CD8-positive, alpha-beta memory T cell (primary cell): Measurements from ENCODE around the gene HDGFL3. TPM values are rescaled to one million over a fixed set of nuclear protein-coding genes. Genes with fewer than 3 reads are reported as not detected.

Experiments used
- CTCF ChIA-PET: fragments of 350-600 bp; sonication (Branson Sonifier 250); formaldehyde crosslinking; loops from one replicate; lab custom pipeline; 2021; ENCODE audit warnings: antibody characterized with exemption; lab: Charles Lee
- POLR2A ChIA-PET: fragments of 350-600 bp; sonication (Branson Sonifier 250); formaldehyde crosslinking; loops from one replicate; lab custom pipeline; 2021; ENCODE audit warnings: antibody characterized with exemption; lab: Charles Lee
- DNase-seq, 5 donors: peaks; one replicate each; pipeline versions ENCODE4 v3.0.0 to v3.0.0-alpha.2; 2020 to 2022; ENCODE audit warnings: mixed read lengths in 1 of 5
- H3K27ac ChIP-seq: one replicate; pipeline ENCODE4 v1.7.0; 2013; ENCODE audit warnings: low read depth, mild to moderate bottlenecking, low read length, moderate library complexity
- H3K27me3 ChIP-seq: 2 replicates; pipeline ENCODE4 v1.7.0; 2013; ENCODE audit warnings: low read length, mild to moderate bottlenecking; ENCODE audit not compliant: insufficient read depth, poor library complexity, severe bottlenecking
- H3K36me3 ChIP-seq: 2 replicates; pipeline ENCODE4 v1.7.0; 2013; ENCODE audit warnings: mild to moderate bottlenecking, low read length, moderate library complexity; ENCODE audit not compliant: insufficient read depth
- H3K4me1 ChIP-seq: 2 replicates; pipeline ENCODE4 v1.7.0; 2013; ENCODE audit warnings: mild to moderate bottlenecking, low read length, moderate library complexity; ENCODE audit not compliant: insufficient read depth
- H3K4me3 ChIP-seq: 2 replicates; pipeline ENCODE4 v1.7.0; 2013; ENCODE audit warnings: mild to moderate bottlenecking, low read length
- H3K9me3 ChIP-seq: 2 replicates; pipeline ENCODE4 v1.7.0; 2013; ENCODE audit warnings: mild to moderate bottlenecking, low read length
- H3K27ac Mint-ChIP-seq, 8 donors: one replicate each; pipeline ENCODE4 v1.8.0; 2020 to 2021; ENCODE audit warnings: mixed read lengths in 8 of 8, mild to moderate bottlenecking in 6 of 8, inconsistent platforms in 3 of 8, moderate library complexity in 3 of 8
- H3K27me3 Mint-ChIP-seq, 2 donors: one replicate each; pipeline ENCODE4 v1.8.0; 2020 to 2021; ENCODE audit warnings: mixed read lengths in 2 of 2, mild to moderate bottlenecking in 1 of 2, moderate library complexity in 1 of 2
- H3K36me3 Mint-ChIP-seq, 3 donors: one replicate each; pipeline ENCODE4 v1.8.0; 2020 to 2021; ENCODE audit warnings: mixed read lengths in 3 of 3, inconsistent platforms in 1 of 3, mild to moderate bottlenecking in 1 of 3
- H3K4me1 Mint-ChIP-seq, 3 donors: one replicate each; pipeline ENCODE4 v1.8.0; 2020 to 2021; ENCODE audit warnings: mixed read lengths in 3 of 3, inconsistent platforms in 1 of 3, mild to moderate bottlenecking in 1 of 3
- H3K4me3 Mint-ChIP-seq, 7 donors: one replicate each; pipeline ENCODE4 v1.8.0; 2020 to 2021; ENCODE audit warnings: mixed read lengths in 7 of 7, mild to moderate bottlenecking in 6 of 7, moderate library complexity in 4 of 7, inconsistent platforms in 2 of 7
- H3K9me3 Mint-ChIP-seq, 5 donors: one replicate each; pipeline ENCODE4 v1.8.0; 2020 to 2022; ENCODE audit warnings: mixed read lengths in 5 of 5, mild to moderate bottlenecking in 3 of 5, moderate library complexity in 2 of 5, inconsistent platforms in 1 of 5
- polyA plus RNA-seq: library from polyadenylated mRNA; unstranded; fragments of 300-500 nt; fragmentation: Illumina TruSeq; gene quantifications from one replicate; pipeline ENCODE4 v1.2.3, GENCODE V29; 2021
- total RNA-seq, 2 experiments: library from RNA; stranded (reverse); gene quantifications; one replicate each; pipeline ENCODE4 v1.2.3, GENCODE V29; 2021

The HDGFL3 gene
- total and polyA plus RNA-seq, 3 experiments from 2014 or later = 3.5 to 9.8 (median 7.7) TPM

GRCh38 chr15:83204697-83205096 is 2.9 kb downstream of the HDGFL3 start:
- no peaks in the 10 kb centered on the region for H3K36me3 ChIP-seq
- ChIA-PET CTCF (no interaction called here), POLR2A (no interaction called here)
- no peak overlapping the region for H3K27ac ChIP-seq
- Mint-ChIP-seq H3K4me3 (no peak overlapping the region), H3K36me3 (peaks cover 0 to 2% (median 0%) of the 10 kb centered on the region in 3 donors), H3K27ac (peak overlapping the region in 2 of 8 donors; percentile 17 to 21), H3K9me3 (peaks cover 0 to 2% (median 0%) of the 10 kb centered on the region in 5 donors), H3K4me1 (peaks cover 5 to 44% (median 6%) of the 10 kb centered on the region in 3 donors), H3K27me3 (peaks cover 14 to 47% of the 10 kb centered on the region in 2 donors)
- no peaks in the 10 kb centered on the region for H3K4me1 ChIP-seq
- DNase-seq = no peak
- no peak overlapping the region for H3K4me3 ChIP-seq
- H3K9me3 ChIP-seq = no peaks in the 10 kb centered on the region
- H3K27me3 ChIP-seq = no peaks in the 10 kb centered on the region

GRCh38 chr15:83203543-83203942 is 4.1 kb downstream of the HDGFL3 start:
- Mint-ChIP-seq H3K27me3 (peaks cover 18 to 47% of the 10 kb centered on the region in 2 donors), H3K4me3 (no peak overlapping the region), H3K27ac (no peak overlapping the region), H3K36me3 (peaks cover 0 to 2% (median 0%) of the 10 kb centered on the region in 3 donors), H3K9me3 (peaks cover 0 to 2% (median 0%) of the 10 kb centered on the region in 5 donors), H3K4me1 (peaks cover 5 to 54% (median 11%) of the 10 kb centered on the region in 3 donors)
- no peak for DNase-seq
- Histone ChIP-seq H3K4me1 (no peaks in the 10 kb centered on the region), H3K36me3 (no peaks in the 10 kb centered on the region), H3K9me3 (no peaks in the 10 kb centered on the region), H3K4me3 (no peak overlapping the region), H3K27me3 (no peaks in the 10 kb centered on the region), H3K27ac (no peak overlapping the region)
- ChIA-PET POLR2A (no interaction called here), CTCF (no interaction called here)

GRCh38 chr15:83200589-83200988 is 7.0 kb downstream of the HDGFL3 start:
- Histone ChIP-seq H3K4me1 (no peaks in the 10 kb centered on the region), H3K27me3 (no peaks in the 10 kb centered on the region), H3K36me3 (no peaks in the 10 kb centered on the region), H3K4me3 (no peak overlapping the region), H3K9me3 (no peaks in the 10 kb centered on the region), H3K27ac (no peak overlapping the region)
- no peak for DNase-seq
- Mint-ChIP-seq H3K27me3 (peaks cover 10 to 43% of the 10 kb centered on the region in 2 donors), H3K9me3 (no peaks in the 10 kb centered on the region), H3K27ac (no peak overlapping the region), H3K36me3 (no peaks in the 10 kb centered on the region), H3K4me3 (no peak overlapping the region), H3K4me1 (peaks cover 0 to 49% (median 6%) of the 10 kb centered on the region in 3 donors)
- ChIA-PET POLR2A (no interaction called here), CTCF (no interaction called here)

DNA sequence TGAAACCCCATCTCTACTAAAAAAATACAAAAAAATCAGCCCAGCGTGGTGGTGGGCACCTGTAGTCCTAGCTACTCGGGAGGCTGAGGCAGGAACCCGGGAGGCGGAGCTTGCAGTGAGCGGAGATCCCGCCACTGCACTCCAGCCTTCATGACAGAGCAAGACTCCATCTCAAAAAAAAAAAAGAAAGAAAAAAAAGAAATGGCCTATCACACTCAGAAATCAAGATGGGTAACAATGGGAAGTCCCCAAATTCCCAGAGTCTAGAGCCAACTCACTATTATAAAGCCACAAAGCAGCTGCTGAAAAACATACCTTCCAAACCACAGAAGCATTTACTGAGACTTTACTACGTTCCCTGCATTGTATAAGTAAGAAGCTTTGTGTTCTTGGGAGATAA is 7.5 kb downstream of the HDGFL3 start:
- CTCF ChIA-PET = no interaction called here
- Histone ChIP-seq H3K36me3 (no peaks in the 10 kb centered on the region), H3K9me3 (no peaks in the 10 kb centered on the region), H3K27me3 (no peaks in the 10 kb centered on the region), H3K4me1 (no peaks in the 10 kb centered on the region), H3K27ac (no peak overlapping the region), H3K4me3 (no peak overlapping the region)
- Mint-ChIP-seq H3K9me3 (no peaks in the 10 kb centered on the region), H3K27me3 (peaks cover 8 to 43% of the 10 kb centered on the region in 2 donors), H3K4me3 (peak overlapping the region in 1 of 7 donors; percentile 40), H3K36me3 (no peaks in the 10 kb centered on the region), H3K27ac (no peak overlapping the region), H3K4me1 (peaks cover 0 to 45% (median 6%) of the 10 kb centered on the region in 3 donors)
- POLR2A ChIA-PET = no interaction called here
- DNase-seq = no peak

DNA sequence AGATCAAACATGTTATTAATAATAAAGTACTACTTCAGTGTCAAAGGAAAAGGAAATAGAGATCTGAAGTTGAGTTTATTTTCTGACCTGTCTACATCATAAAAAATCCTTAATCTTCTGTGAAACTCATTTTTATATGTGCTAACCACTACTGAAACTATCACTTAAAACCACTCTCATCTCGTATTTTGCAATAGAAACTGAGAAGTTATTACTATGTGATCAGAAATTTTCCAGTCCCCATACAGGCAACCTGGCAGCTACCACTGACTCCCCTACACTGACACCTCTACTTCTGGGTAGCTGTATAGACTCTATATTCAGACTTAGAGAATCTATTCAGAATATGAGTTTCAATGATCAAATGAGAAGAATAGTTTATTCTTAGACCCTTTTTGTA is 8.3 kb downstream of the HDGFL3 start:
- Histone ChIP-seq H3K4me1 (no peaks in the 10 kb centered on the region), H3K27me3 (no peaks in the 10 kb centered on the region), H3K4me3 (no peak overlapping the region), H3K9me3 (no peaks in the 10 kb centered on the region), H3K36me3 (no peaks in the 10 kb centered on the region), H3K27ac (no peak overlapping the region)
- Mint-ChIP-seq H3K4me3 (peak overlapping the region in 1 of 7 donors; percentile 13), H3K27ac (peak overlapping the region in 3 of 8 donors; percentile 4 to 43 (median 41)), H3K4me1 (peaks cover 0 to 40% (median 6%) of the 10 kb centered on the region in 3 donors), H3K36me3 (no peaks in the 10 kb centered on the region), H3K27me3 (peaks cover 12 to 43% of the 10 kb centered on the region in 2 donors), H3K9me3 (no peaks in the 10 kb centered on the region)
- ChIA-PET CTCF (no interaction called here), POLR2A (no interaction called here)
- DNase-seq = no peak

DNA sequence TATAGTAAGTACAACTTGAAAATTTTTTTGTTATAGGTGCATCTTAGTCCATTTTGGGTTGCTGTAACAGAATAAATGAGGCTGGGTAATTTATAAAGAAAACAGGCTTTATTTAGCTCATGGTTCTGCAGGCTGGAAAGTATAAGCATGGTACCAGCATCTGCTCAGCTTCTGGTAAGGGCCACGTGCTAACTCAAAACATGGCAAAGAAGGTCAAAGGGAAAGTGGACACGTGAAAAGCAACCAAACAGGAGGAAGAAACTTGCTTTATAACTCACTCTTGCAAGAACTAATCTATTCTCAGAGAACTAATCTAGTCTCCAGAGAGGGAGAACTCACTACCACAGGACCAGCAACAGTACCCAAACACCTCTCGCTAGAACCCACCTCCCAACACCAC is 9.1 kb downstream of the HDGFL3 start:
- Histone ChIP-seq H3K9me3 (no peaks in the 10 kb centered on the region), H3K27me3 (no peaks in the 10 kb centered on the region), H3K27ac (no peak overlapping the region), H3K36me3 (no peaks in the 10 kb centered on the region), H3K4me3 (no peak overlapping the region), H3K4me1 (no peaks in the 10 kb centered on the region)
- Mint-ChIP-seq H3K27ac (peak overlapping the region in 2 of 8 donors; percentile 12 to 29), H3K4me1 (peaks cover 0 to 40% (median 6%) of the 10 kb centered on the region in 3 donors), H3K4me3 (peak overlapping the region in 1 of 7 donors; percentile 21), H3K9me3 (no peaks in the 10 kb centered on the region), H3K36me3 (no peaks in the 10 kb centered on the region), H3K27me3 (peaks cover 17 to 43% of the 10 kb centered on the region in 2 donors)
- no peak for DNase-seq
- ChIA-PET CTCF (no interaction called here), POLR2A (no interaction called here)

DNA sequence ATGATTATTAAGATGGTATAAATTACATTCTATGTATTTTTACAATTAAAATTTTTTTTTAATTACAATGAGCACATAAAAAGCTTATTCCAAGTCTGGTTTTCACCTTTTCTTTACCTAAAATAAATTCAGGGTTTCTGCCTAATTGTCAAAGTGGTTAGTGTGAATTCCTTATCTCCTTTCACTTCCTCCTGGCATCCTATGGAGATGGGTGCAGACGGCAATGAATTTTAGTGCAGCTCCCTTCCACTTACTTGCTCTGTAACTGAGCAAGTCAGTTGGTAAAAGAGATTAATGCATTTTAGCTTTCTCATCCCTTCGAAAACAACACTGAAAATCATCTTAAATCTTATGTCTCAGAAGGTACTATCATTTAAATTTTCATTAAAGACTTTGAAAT is 13.1 kb downstream of the HDGFL3 start:
- H3K4me3 ChIP-seq = no peak overlapping the region
- H3K4me1 ChIP-seq = no peaks in the 10 kb centered on the region
- H3K36me3 ChIP-seq = no peaks in the 10 kb centered on the region
- Mint-ChIP-seq H3K4me3 (no peak overlapping the region), H3K36me3 (no peaks in the 10 kb centered on the region), H3K4me1 (peaks cover 0 to 16% (median 6%) of the 10 kb centered on the region in 3 donors), H3K9me3 (no peaks in the 10 kb centered on the region), H3K27me3 (peaks cover 13 to 46% of the 10 kb centered on the region in 2 donors), H3K27ac (peak overlapping the region in 1 of 8 donors; percentile 55)
- ChIA-PET CTCF (no interaction called here), POLR2A (no interaction called here)
- no peaks in the 10 kb centered on the region for H3K9me3 ChIP-seq
- DNase-seq = no peak
- no peak overlapping the region for H3K27ac ChIP-seq
- H3K27me3 ChIP-seq = no peaks in the 10 kb centered on the region

- peaks cover 11 to 50% of the 10 kb centered on the region in 2 donors for H3K27me3 Mint-ChIP-seq
- CTCF ChIA-PET = no interaction called here
Observed at GRCh38 chr15:83193721-83194120, 13.9 kb downstream of the HDGFL3 start.

More at GRCh38 chr15:83193721-83194120, 13.9 kb downstream of the HDGFL3 start:
- H3K27ac ChIP-seq = no peak overlapping the region
- DNase-seq = no peak
- H3K36me3 Mint-ChIP-seq = no peaks in the 10 kb centered on the region
- no peak overlapping the region for H3K4me3 ChIP-seq
- H3K4me1 ChIP-seq = no peaks in the 10 kb centered on the region
- POLR2A ChIA-PET = no interaction called here
- H3K4me1 Mint-ChIP-seq = peaks cover 0 to 8% (median 0%) of the 10 kb centered on the region in 3 donors
- H3K27me3 ChIP-seq = no peaks in the 10 kb centered on the region
- no peaks in the 10 kb centered on the region for H3K9me3 ChIP-seq
- no peaks in the 10 kb centered on the region for H3K36me3 ChIP-seq
- no peak overlapping the region for H3K27ac Mint-ChIP-seq
- no peaks in the 10 kb centered on the region for H3K9me3 Mint-ChIP-seq
- no peak overlapping the region for H3K4me3 Mint-ChIP-seq
